ENCODE results near the gene FMNL2. TPM values are rescaled to one million over a fixed set of nuclear protein-coding genes. Genes with fewer than 3 reads are reported as not detected.

The FMNL2 gene
- total RNA-seq, 1 experiment from 2014 or later = 33.6 TPM

DNA sequence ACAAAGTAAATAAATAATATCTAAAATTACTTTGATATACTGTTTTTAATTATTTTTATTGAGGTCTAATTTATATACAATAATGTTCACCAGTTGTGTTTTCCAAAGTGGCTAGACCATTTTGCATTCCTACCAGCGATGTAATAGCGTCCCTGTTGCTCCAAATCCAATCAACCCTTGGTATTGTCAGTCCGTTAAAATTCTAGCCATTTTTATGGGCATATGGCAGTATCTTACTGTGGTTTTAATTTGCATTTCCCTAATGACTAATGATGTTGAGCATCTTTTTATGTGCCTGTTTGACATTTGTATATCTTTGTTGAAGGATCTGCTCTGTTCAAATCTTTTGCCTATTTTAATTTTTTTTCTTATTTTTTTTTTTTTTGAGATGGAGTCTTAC, 197.3 kb downstream of the FMNL2 start:
- no TSS peak for BruUV-seq (replicated peaks)
- TF ChIP-seq, protein P1, sequence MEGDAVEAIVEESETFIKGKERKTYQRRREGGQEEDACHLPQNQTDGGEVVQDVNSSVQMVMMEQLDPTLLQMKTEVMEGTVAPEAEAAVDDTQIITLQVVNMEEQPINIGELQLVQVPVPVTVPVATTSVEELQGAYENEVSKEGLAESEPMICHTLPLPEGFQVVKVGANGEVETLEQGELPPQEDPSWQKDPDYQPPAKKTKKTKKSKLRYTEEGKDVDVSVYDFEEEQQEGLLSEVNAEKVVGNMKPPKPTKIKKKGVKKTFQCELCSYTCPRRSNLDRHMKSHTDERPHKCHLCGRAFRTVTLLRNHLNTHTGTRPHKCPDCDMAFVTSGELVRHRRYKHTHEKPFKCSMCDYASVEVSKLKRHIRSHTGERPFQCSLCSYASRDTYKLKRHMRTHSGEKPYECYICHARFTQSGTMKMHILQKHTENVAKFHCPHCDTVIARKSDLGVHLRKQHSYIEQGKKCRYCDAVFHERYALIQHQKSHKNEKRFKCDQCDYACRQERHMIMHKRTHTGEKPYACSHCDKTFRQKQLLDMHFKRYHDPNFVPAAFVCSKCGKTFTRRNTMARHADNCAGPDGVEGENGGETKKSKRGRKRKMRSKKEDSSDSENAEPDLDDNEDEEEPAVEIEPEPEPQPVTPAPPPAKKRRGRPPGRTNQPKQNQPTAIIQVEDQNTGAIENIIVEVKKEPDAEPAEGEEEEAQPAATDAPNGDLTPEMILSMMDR (IDR thresholded peaks at IDR 0.05) = no peak
- TF ChIP-seq POLR2AphosphoS5 (IDR thresholded peaks at IDR 0.05; ENCODE audit: low read depth, low read length) (no peak), TCF7L2 (IDR thresholded peaks at IDR 0.05; ENCODE audit: low read depth, low read length) (no peak), SIN3A (IDR thresholded peaks at IDR 0.05; ENCODE audit: borderline replicate concordance, insufficient read depth, low read depth, low read length) (no peak), REST (IDR thresholded peaks at IDR 0.05; ENCODE audit: insufficient read depth in 1 of 2, low read depth in 2 of 2, low read length in 1 of 2) (no peak)
- no peak overlapping the region for H3K4me3 ChIP-seq (ENCODE audit: low read depth in 2 of 2, low read length in 2 of 2)
- no peaks in the 10 kb centered on the region for H3K27me3 ChIP-seq (ENCODE audit: control insufficient read depth, insufficient read depth, low read length)
- H3K36me3 ChIP-seq (ENCODE audit: control insufficient read depth, insufficient read depth, low read length) = no peaks in the 10 kb centered on the region
- H3K27ac ChIP-seq (ENCODE audit: low read length) = no peak overlapping the region
- ChIA-PET CTCF (no interaction called here), POLR2A (no interaction called here)
- ATAC-seq = no peak
- in situ Hi-C loops (cut with HindIII; ENCODE audit: low pct_unique_long_range_greater_than_20kb, low sequenced_read_pairs) (no loop called here), intact Hi-C loops (cut with micrococcal nuclease; ENCODE audit: unreplicated experiment) (no loop called here)
- H3K4me1 ChIP-seq (ENCODE audit: control insufficient read depth, insufficient read depth, low read length) = no peaks in the 10 kb centered on the region; the same call in 1 of the 2 replicates
- no peak for DNase-seq (ENCODE audit: low read depth, low spot score)
- H3K9me3 ChIP-seq (ENCODE audit: control insufficient read depth, insufficient read depth, low read depth, low read length) = no peaks in the 10 kb centered on the region

DNA sequence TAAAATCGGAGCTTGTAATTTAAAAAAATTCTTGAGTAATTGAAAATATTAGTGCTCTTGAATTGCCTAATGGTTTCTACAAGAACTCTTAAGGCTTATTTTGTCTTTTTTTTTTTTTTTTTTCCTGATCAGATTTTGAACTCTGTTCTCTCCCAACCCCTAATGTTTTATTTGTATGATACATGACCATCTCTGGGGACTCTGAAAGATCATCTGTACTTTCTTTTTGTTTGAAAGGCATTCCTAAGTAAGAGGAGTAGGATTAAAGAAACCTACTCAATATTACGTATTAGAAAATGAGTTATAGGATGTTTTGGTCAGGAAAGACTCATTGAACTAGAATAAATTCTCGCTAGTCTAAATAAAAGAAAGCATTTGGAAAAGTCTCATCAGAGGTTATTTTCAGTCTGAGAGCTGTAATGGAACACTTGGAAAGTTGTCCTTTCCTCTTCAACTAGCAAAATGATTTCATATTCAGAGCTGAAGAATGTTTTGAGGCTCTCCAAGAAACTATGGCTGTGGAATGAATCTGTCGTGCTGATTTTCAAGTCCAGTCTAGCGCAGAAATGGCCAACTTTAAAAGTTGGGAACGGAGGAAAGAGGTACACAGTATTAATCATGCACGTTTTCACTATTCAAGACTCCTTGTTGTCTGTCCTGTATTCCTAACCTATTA, 199.6 kb downstream of the FMNL2 start:
- ATAC-seq (no peak), DNase-seq (ENCODE audit: low read depth, low spot score) (no peak)
- no TSS peak for BruUV-seq (replicated peaks)
- no peak for TF ChIP-seq POLR2AphosphoS5 (IDR thresholded peaks at IDR 0.05; ENCODE audit: low read depth, low read length)
- TF ChIP-seq TCF7L2 (IDR thresholded peaks at IDR 0.05; ENCODE audit: low read depth, low read length) = no peak
- TF ChIP-seq, protein P1 (IDR thresholded peaks at IDR 0.05) = no peak
- TF ChIP-seq REST (IDR thresholded peaks at IDR 0.05; ENCODE audit: insufficient read depth in 1 of 2, low read depth in 2 of 2, low read length in 1 of 2) = no peak
- TF ChIP-seq SIN3A (IDR thresholded peaks at IDR 0.05; ENCODE audit: borderline replicate concordance, insufficient read depth, low read depth, low read length) = no peak
- Histone ChIP-seq H3K36me3 (ENCODE audit: control insufficient read depth, insufficient read depth, low read length) (no peaks in the 10 kb centered on the region), H3K27ac (ENCODE audit: low read length) (no peak overlapping the region), H3K9me3 (ENCODE audit: control insufficient read depth, insufficient read depth, low read depth, low read length) (no peaks in the 10 kb centered on the region), H3K4me3 (ENCODE audit: low read depth in 2 of 2, low read length in 2 of 2) (no peak overlapping the region), H3K4me1 (ENCODE audit: control insufficient read depth, insufficient read depth, low read length) (no peaks in the 10 kb centered on the region; the same call in 1 of the 2 replicates), H3K27me3 (ENCODE audit: control insufficient read depth, insufficient read depth, low read length) (no peaks in the 10 kb centered on the region)
- intact Hi-C loops (cut with micrococcal nuclease; ENCODE audit: unreplicated experiment) = no loop called here
- ChIA-PET POLR2A (no interaction called here), CTCF (no interaction called here)
- in situ Hi-C loops (cut with HindIII; ENCODE audit: low pct_unique_long_range_greater_than_20kb, low sequenced_read_pairs) = no loop called here

Measured in Panc1 (cell line).